ENCODE measurements around the gene PMM2.

DNA sequence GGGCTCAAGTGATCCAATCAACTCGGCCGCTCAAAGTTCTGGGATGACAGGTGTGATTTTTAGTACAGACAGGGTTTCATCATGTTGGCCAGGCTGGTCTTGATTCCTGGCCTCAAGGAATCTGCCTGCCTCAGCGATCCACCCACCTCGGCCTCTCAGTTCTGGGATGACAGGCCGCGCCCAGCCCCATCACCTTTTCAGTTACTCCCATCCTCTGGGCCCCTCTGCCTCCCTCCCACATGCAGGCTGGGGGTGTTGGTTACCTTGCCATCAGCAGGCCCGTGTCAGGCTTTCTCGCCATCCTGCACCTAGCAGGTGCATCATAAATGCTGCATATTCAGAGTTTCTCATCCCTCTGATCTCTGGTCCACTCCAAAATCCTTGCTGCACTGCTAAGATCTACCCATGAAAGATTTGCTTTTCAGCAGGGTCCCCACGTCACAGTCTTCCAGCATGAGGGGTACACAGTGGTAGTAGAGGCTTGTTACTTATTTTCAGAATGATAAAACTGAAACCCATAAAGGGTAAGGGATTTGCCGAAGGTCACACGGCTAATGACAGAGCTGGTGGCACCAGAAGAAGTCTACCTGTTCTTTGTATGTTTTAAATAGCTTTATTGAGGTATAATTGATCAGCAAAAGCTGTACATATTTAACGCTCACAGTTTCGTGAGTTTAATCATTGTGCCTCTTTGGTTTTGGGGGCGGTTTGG lies 16.6 kb downstream of the PMM2 start:
- TF ChIP-seq CTCF (IDR thresholded peaks at IDR 0.05; ENCODE audit: poor library complexity), result no peak
- no peak for TF ChIP-seq EZH2phosphoT487 (IDR thresholded peaks at IDR 0.05; ENCODE audit: low read depth, severe bottlenecking, unreplicated experiment)

All from hepatocyte (in vitro differentiated cells).